ENCODE results near the gene GPR22. TPM values are rescaled to one million over a fixed set of nuclear protein-coding genes. Genes with fewer than 3 reads are reported as not detected.

Gene GPR22
- polyA plus RNA-seq, 3 donors from 2014 or later: 0.13 to 0.22 TPM; not detected in 1

GRCh38 chr7:107494884-107495283 lies 25.0 kb downstream of the GPR22 start:
- H3K36me3 Mint-ChIP-seq: peaks cover 0 to 3% (median 0%) of the 10 kb centered on the region in 3 donors
- H3K4me1 Mint-ChIP-seq: peaks cover 12 to 58% of the 10 kb centered on the region in 2 donors
- H3K27me3 Mint-ChIP-seq (ENCODE audit: low read depth in 3 of 3): peaks cover 0 to 2% (median 0%) of the 10 kb centered on the region in 3 donors
- H3K4me3 Mint-ChIP-seq: no peak overlapping the region
- H3K9me3 Mint-ChIP-seq: no peaks in the 10 kb centered on the region
- H3K27ac Mint-ChIP-seq: no peak overlapping the region
- DNase-seq: no peak

DNA sequence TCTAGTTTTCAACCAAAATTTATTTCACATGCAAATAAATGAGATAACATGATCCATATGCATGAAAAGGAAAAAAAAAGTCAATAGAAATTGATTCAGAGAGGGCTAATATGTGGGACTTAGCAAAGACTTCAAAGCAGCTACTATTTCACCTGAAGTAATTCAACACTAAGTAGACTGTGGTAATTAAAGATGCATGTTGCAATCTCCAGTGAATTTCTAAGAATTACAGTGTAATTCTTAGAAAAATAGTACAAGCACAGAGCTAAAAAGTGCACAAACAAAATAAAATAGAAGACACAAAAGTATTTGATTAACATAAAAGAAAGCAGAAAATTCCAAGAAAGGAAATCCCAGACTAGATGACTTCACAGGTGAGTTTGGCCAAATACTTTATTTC lies 25.7 kb downstream of the GPR22 start:
- peaks cover 0 to 2% (median 0%) of the 10 kb centered on the region in 3 donors for H3K27me3 Mint-ChIP-seq (ENCODE audit: low read depth in 3 of 3)

GRCh38 chr7:107499731-107500130 lies 29.9 kb downstream of the GPR22 start:
- Mint-ChIP-seq H3K27me3 (ENCODE audit: low read depth in 3 of 3) (peaks cover 0 to 2% (median 0%) of the 10 kb centered on the region in 3 donors), H3K4me3 (no peak overlapping the region), H3K27ac (no peak overlapping the region), H3K4me1 (peaks cover 9 to 38% of the 10 kb centered on the region in 2 donors), H3K36me3 (peaks cover 0 to 1% (median 0%) of the 10 kb centered on the region in 3 donors), H3K9me3 (no peaks in the 10 kb centered on the region)
- no peak for DNase-seq

More for the DNA sequence above, 25.7 kb downstream of the GPR22 start:
- peaks cover 10 to 52% of the 10 kb centered on the region in 2 donors for H3K4me1 Mint-ChIP-seq
- H3K4me3 Mint-ChIP-seq: no peak overlapping the region
- H3K36me3 Mint-ChIP-seq: peaks cover 0 to 3% (median 0%) of the 10 kb centered on the region in 3 donors
- H3K27ac Mint-ChIP-seq: no peak overlapping the region
- no peaks in the 10 kb centered on the region for H3K9me3 Mint-ChIP-seq
- no peak for DNase-seq

DNA sequence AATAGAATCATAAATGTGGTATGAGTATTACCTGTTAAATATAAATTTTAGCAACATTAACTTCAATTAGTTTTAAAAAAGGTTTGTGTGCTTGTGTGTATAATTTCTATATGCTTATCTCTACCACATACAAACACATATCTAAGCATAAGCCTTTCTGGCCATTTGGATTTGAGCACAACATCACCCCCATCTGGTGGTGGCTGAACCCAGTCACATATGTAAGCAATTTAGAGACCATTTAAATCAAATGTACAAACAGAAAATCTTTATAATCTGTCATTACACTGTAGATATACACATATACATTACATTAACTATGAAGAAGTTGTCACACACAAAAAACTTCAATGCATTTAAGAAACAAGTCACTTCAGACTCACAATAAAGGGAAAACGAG lies 31.7 kb downstream of the GPR22 start:
- H3K4me3 Mint-ChIP-seq: no peak overlapping the region
- no peak overlapping the region for H3K27ac Mint-ChIP-seq
- DNase-seq: peak in 1 of 3 donors; percentile 4
- peaks cover 0 to 2% (median 0%) of the 10 kb centered on the region in 3 donors for H3K27me3 Mint-ChIP-seq (ENCODE audit: low read depth in 3 of 3)
- H3K9me3 Mint-ChIP-seq: no peaks in the 10 kb centered on the region
- H3K36me3 Mint-ChIP-seq: peaks cover 0 to 6% (median 0%) of the 10 kb centered on the region in 3 donors
- peaks cover 9 to 35% of the 10 kb centered on the region in 2 donors for H3K4me1 Mint-ChIP-seq

- no peak for DNase-seq
- H3K36me3 Mint-ChIP-seq: peaks cover 0 to 6% (median 0%) of the 10 kb centered on the region in 3 donors
- no peaks in the 10 kb centered on the region for H3K9me3 Mint-ChIP-seq
- peaks cover 12 to 33% of the 10 kb centered on the region in 2 donors for H3K4me1 Mint-ChIP-seq
- no peak overlapping the region for H3K27ac Mint-ChIP-seq
- H3K4me3 Mint-ChIP-seq: no peak overlapping the region
- no peaks in the 10 kb centered on the region for H3K27me3 Mint-ChIP-seq (ENCODE audit: low read depth in 3 of 3)
Observed at GRCh38 chr7:107502154-107502553, 32.3 kb downstream of the GPR22 start.

GRCh38 chr7:107502797-107503196 lies 32.9 kb downstream of the GPR22 start:
- Mint-ChIP-seq H3K27ac (no peak overlapping the region), H3K4me3 (no peak overlapping the region), H3K27me3 (ENCODE audit: low read depth in 3 of 3) (no peaks in the 10 kb centered on the region), H3K36me3 (peaks cover 0 to 6% (median 4%) of the 10 kb centered on the region in 3 donors), H3K4me1 (peaks cover 14 to 34% of the 10 kb centered on the region in 2 donors), H3K9me3 (no peaks in the 10 kb centered on the region)
- no peak for DNase-seq

- peaks cover 13 to 31% of the 10 kb centered on the region in 2 donors for H3K4me1 Mint-ChIP-seq
- no peak overlapping the region for H3K4me3 Mint-ChIP-seq
- H3K36me3 Mint-ChIP-seq: peaks cover 0 to 6% (median 6%) of the 10 kb centered on the region in 3 donors
- no peak for DNase-seq
- H3K9me3 Mint-ChIP-seq: no peaks in the 10 kb centered on the region
- no peaks in the 10 kb centered on the region for H3K27me3 Mint-ChIP-seq (ENCODE audit: low read depth in 3 of 3)
- no peak overlapping the region for H3K27ac Mint-ChIP-seq
Observed at GRCh38 chr7:107503687-107504086, 33.8 kb downstream of the GPR22 start.

DNA sequence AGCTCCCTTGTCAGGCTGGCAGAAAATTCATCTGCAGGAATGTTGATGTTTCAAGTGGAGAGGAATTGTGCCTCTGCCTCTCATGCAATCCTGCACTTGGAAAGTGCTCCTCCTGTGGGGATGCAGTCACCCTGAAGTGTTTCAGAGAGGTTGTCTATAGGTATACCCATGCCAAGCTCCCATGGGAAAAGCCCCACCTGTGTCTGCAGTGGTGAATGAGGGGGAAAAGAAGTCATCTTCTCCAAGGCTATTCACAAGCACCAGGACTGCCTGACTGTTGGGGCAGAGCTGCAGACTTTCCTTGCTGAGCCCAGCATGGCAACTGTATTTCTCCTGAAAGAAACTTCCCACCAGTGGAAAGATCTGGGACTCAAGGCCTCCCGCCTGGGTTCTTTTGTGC lies 35.5 kb downstream of the GPR22 start:
- Mint-ChIP-seq H3K27ac (no peak overlapping the region), H3K27me3 (ENCODE audit: low read depth in 3 of 3) (no peaks in the 10 kb centered on the region), H3K4me1 (peaks cover 15 to 34% of the 10 kb centered on the region in 2 donors), H3K4me3 (no peak overlapping the region), H3K36me3 (peaks cover 0 to 9% (median 6%) of the 10 kb centered on the region in 3 donors), H3K9me3 (no peaks in the 10 kb centered on the region)
- DNase-seq: no peak

DNA sequence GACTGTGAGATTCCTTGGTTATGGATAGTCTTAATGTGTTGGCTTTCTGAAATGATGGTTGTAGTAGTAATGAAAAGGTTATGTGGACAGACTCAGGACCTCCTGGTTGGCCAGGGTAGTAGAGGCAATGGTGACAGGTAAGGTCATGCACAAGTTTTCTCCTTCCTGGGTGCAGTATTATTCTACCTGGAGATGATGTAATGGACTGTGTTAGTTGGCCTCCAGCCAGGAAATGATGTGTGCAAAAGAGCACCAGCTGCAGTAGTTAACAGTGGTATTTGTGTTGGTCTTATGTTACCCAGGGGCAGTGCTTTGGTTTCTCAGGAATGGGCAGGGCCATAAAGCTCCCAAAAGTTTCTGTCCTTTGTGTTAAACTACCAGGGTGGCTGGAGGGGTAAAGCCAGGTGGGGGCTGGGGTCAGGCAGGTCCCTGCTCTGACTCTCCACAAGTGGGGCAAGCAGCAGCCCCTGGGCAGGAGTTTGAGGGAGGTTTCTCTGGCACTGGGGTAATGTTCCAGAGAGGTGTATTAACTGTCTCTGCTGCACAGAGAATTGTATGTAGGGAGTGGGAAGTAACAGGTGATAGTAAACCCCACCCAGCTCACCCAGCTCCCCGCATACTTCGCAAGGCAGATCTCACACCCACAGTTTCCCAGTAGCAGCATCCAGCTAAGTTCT lies 36.3 kb downstream of the GPR22 start:
- DNase-seq: no peak
- Mint-ChIP-seq H3K9me3 (no peaks in the 10 kb centered on the region), H3K4me3 (no peak overlapping the region), H3K27me3 (ENCODE audit: low read depth in 3 of 3) (no peaks in the 10 kb centered on the region), H3K36me3 (peaks cover 0 to 11% (median 6%) of the 10 kb centered on the region in 3 donors), H3K4me1 (peaks cover 17 to 42% of the 10 kb centered on the region in 2 donors), H3K27ac (peak overlapping the region in 1 of 6 donors; percentile 32)

- H3K4me1 Mint-ChIP-seq: peaks cover 18 to 44% of the 10 kb centered on the region in 2 donors
- DNase-seq: no peak
- peaks cover 0 to 3% (median 0%) of the 10 kb centered on the region in 6 donors for H3K9me3 Mint-ChIP-seq
- H3K36me3 Mint-ChIP-seq: peaks cover 0 to 12% (median 9%) of the 10 kb centered on the region in 3 donors
- H3K4me3 Mint-ChIP-seq: no peak overlapping the region
- no peaks in the 10 kb centered on the region for H3K27me3 Mint-ChIP-seq (ENCODE audit: low read depth in 3 of 3)
- peak overlapping the region in 1 of 6 donors; percentile 32 for H3K27ac Mint-ChIP-seq
Observed at GRCh38 chr7:107506674-107507339, 37.0 kb downstream of the GPR22 start.

Other genes starting within 250 kb of the GPR22 start
- 10 to 100 TPM; 16.8 to 30.5 (median 22.2) TPM for gene COG5, start 93.9 kb downstream of the GPR22 start, polyA plus RNA-seq
- 1 to 10 TPM; 3.7 to 7.3 (median 4.1) TPM for gene DUS4L, start 93.9 kb downstream of the GPR22 start, polyA plus RNA-seq
- gene BCAP29, start 110.2 kb downstream of the GPR22 start, polyA plus RNA-seq: 10 to 100 TPM; 29.9 to 65.7 (median 46.5) TPM
- not detected for gene SLC26A4, start 190.8 kb downstream of the GPR22 start, polyA plus RNA-seq

Data from immature natural killer cell (primary cell).